ENCODE measurements around the gene GSPT1.

The GSPT1 gene

GRCh38 chr16:11909653-11910545, 5.9 kb downstream of the GSPT1 start:
- Histone ChIP-seq H3K27ac (ENCODE audit: low read length) (no peak overlapping the region), H3K4me1 (ENCODE audit: low read length) (peaks cover 10% of the 10 kb centered on the region), H3K9me3 (replicated peaks; ENCODE audit: insufficient read depth, low read length) (no peaks in the 10 kb centered on the region), H3K36me3 (replicated peaks; ENCODE audit: insufficient read depth, low read length) (peaks cover 3% of the 10 kb centered on the region; the same call in 1 of the 2 replicates), H4K20me1 (ENCODE audit: insufficient read depth, low read length) (peaks cover 76% of the 10 kb centered on the region), H3K79me2 (ENCODE audit: low read length) (peaks cover 98% of the 10 kb centered on the region), H3K9me2 (replicated peaks; ENCODE audit: insufficient read depth, low read length) (no peaks in the 10 kb centered on the region), H2AFZ (ENCODE audit: low read length) (no peak overlapping the region), H3K4me3 (ENCODE audit: low read length) (no peak overlapping the region), H3F3A (ENCODE audit: insufficient read depth, low read length) (peaks cover 8% of the 10 kb centered on the region; the same call in 1 of the 2 replicates), H3K4me2 (ENCODE audit: low read depth, low read length) (no peak overlapping the region), H3K27me3 (replicated peaks; ENCODE audit: insufficient read depth, low read length) (no peaks in the 10 kb centered on the region), H3K9ac (ENCODE audit: low read length) (no peak overlapping the region)
- no peak for DNase-seq
- TF ChIP-seq EZH2phosphoT487 (IDR thresholded peaks at IDR 0.05; ENCODE audit: low read length) = no peak
- no peak for TF ChIP-seq CTCF (IDR thresholded peaks at IDR 0.05; ENCODE audit: low read length)
- TF ChIP-seq EZH2 (optimal IDR thresholded peaks at IDR 0.05; ENCODE audit: low read depth, low read length) = no peak

GRCh38 chr16:11907160-11907970, 8.4 kb downstream of the GSPT1 start:
- Histone ChIP-seq H3K79me2 (ENCODE audit: low read length) (peaks cover 98% of the 10 kb centered on the region), H3K9ac (ENCODE audit: low read length) (no peak overlapping the region), H3K4me2 (ENCODE audit: low read depth, low read length) (no peak overlapping the region), H3K4me1 (ENCODE audit: low read length) (no peaks in the 10 kb centered on the region), H3K9me3 (replicated peaks; ENCODE audit: insufficient read depth, low read length) (no peaks in the 10 kb centered on the region), H3K9me2 (replicated peaks; ENCODE audit: insufficient read depth, low read length) (no peaks in the 10 kb centered on the region), H3K27ac (ENCODE audit: low read length) (no peak overlapping the region), H3K27me3 (replicated peaks; ENCODE audit: insufficient read depth, low read length) (no peaks in the 10 kb centered on the region), H3F3A (ENCODE audit: insufficient read depth, low read length) (peaks cover 8% of the 10 kb centered on the region; the same call in 1 of the 2 replicates), H2AFZ (ENCODE audit: low read length) (no peak overlapping the region), H3K4me3 (ENCODE audit: low read length) (no peak overlapping the region), H3K36me3 (replicated peaks; ENCODE audit: insufficient read depth, low read length) (peaks cover 2% of the 10 kb centered on the region; the same call in 1 of the 2 replicates), H4K20me1 (ENCODE audit: insufficient read depth, low read length) (peaks cover 61% of the 10 kb centered on the region)
- no peak for DNase-seq
- no peak for TF ChIP-seq EZH2 (optimal IDR thresholded peaks at IDR 0.05; ENCODE audit: low read depth, low read length)
- no peak for TF ChIP-seq EZH2phosphoT487 (IDR thresholded peaks at IDR 0.05; ENCODE audit: low read length)
- no peak for TF ChIP-seq CTCF (IDR thresholded peaks at IDR 0.05; ENCODE audit: low read length)

- Histone ChIP-seq H3K9me3 (replicated peaks; ENCODE audit: insufficient read depth, low read length) (no peaks in the 10 kb centered on the region), H3F3A (ENCODE audit: insufficient read depth, low read length) (peaks cover 4% of the 10 kb centered on the region; the same call in 1 of the 2 replicates), H3K4me1 (ENCODE audit: low read length) (no peaks in the 10 kb centered on the region), H2AFZ (ENCODE audit: low read length) (no peak overlapping the region), H3K79me2 (ENCODE audit: low read length) (peaks cover 96% of the 10 kb centered on the region), H3K9me2 (replicated peaks; ENCODE audit: insufficient read depth, low read length) (no peaks in the 10 kb centered on the region), H3K9ac (ENCODE audit: low read length) (no peak overlapping the region), H3K27me3 (replicated peaks; ENCODE audit: insufficient read depth, low read length) (no peaks in the 10 kb centered on the region), H3K4me2 (ENCODE audit: low read depth, low read length) (no peak overlapping the region), H3K27ac (ENCODE audit: low read length) (no peak overlapping the region), H3K4me3 (ENCODE audit: low read length) (no peak overlapping the region), H4K20me1 (ENCODE audit: insufficient read depth, low read length) (peaks cover 55% of the 10 kb centered on the region), H3K36me3 (replicated peaks; ENCODE audit: insufficient read depth, low read length) (no peaks in the 10 kb centered on the region; the same call in none of the 2 replicates)
- TF ChIP-seq CTCF (IDR thresholded peaks at IDR 0.05; ENCODE audit: low read length) = no peak
- TF ChIP-seq EZH2 (optimal IDR thresholded peaks at IDR 0.05; ENCODE audit: low read depth, low read length) = no peak
- no peak for TF ChIP-seq EZH2phosphoT487 (IDR thresholded peaks at IDR 0.05; ENCODE audit: low read length)
- no peak for DNase-seq
Measured at GRCh38 chr16:11903906-11904305, 11.8 kb downstream of the GSPT1 start.
